Breast epithelium (tissue), 4 donors: ENCODE results near the gene ALDH2. TPM values are rescaled to one million over a fixed set of nuclear protein-coding genes. Genes with fewer than 3 reads are reported as not detected.
"Not testable (repeated sequence)": the region's sequence is repeated elsewhere in the genome, so short reads cannot be mapped to it uniquely, and the experiment has no call there.

ENCODE experiments used
- DNase-seq, 2 donors: peaks; one replicate each; pipeline ENCODE4 v3.0.0-alpha.2; 2019; ENCODE audit warnings: low spot score in 2 of 2
- H3K27ac ChIP-seq, 2 donors: fragments of 200-600 bp; sonication (generic) in 1 of 2; one replicate each; pipeline ENCODE4 v1.5.1; 2016 to 2019; ENCODE audit warnings: mild to moderate bottlenecking in 1 of 2
- H3K27me3 ChIP-seq, 2 donors: fragments of 200-600 bp; sonication (generic) in 1 of 2; one replicate each; pipeline versions ENCODE4 v1.5.1 to v1.6.0; 2017 to 2019; ENCODE audit warnings: control low read depth in 1 of 2, mild to moderate bottlenecking in 1 of 2
- H3K36me3 ChIP-seq: fragments of 200-600 bp; one replicate; pipeline ENCODE4 v1.5.1; 2019
- H3K4me1 ChIP-seq, 2 donors: fragments of 200-600 bp; sonication (generic); one replicate each; pipeline ENCODE4 v1.5.1; 2016 to 2019; ENCODE audit warnings: control low read depth in 1 of 2
- H3K4me3 ChIP-seq, 3 donors: fragments of 200-600 bp; sonication (generic); 1 replicate in 2 of 3; 2 replicates in 1 of 3; pipeline ENCODE4 v1.5.1; 2016 to 2019; ENCODE audit warnings: mild to moderate bottlenecking in 3 of 3, moderate library complexity in 2 of 3
- H3K9me3 ChIP-seq, 2 donors: fragments of 200-600 bp; sonication (generic) in 1 of 2; one replicate each; pipeline ENCODE4 v1.5.1; 2016 to 2019; ENCODE audit warnings: control low read depth in 1 of 2
- CTCF ChIP-seq, 3 donors: fragments of 450-650 bp; IDR thresholded peaks; one replicate each; pipeline ENCODE4 v1.5.1; 2016 to 2017; ENCODE audit warnings: antibody characterized with exemption in 3 of 3, mild to moderate bottlenecking in 3 of 3, moderate library complexity in 3 of 3
- POLR2A ChIP-seq: fragments of 450-650 bp; IDR thresholded peaks from one replicate; pipeline ENCODE4 v1.6.1; 2016; ENCODE audit warnings: antibody characterized with exemption, mild to moderate bottlenecking, moderate library complexity
- POLR2AphosphoS5 ChIP-seq, 3 donors: sonication (generic); formaldehyde crosslinking; IDR thresholded peaks; one replicate each; pipeline ENCODE4 v1.6.1; 2017; ENCODE audit warnings: antibody characterized with exemption in 3 of 3
- intact Hi-C: fragments of 100-400 bp; cut with DNase I; formaldehyde crosslinking; loops from one replicate; pipeline ENCODE4 v1.15.1; 2023; ENCODE audit warnings: low total_unique reads
- total RNA-seq, 3 donors: library from RNA; depleted of rRNA; stranded (reverse); fragments of >200 nt; gene quantifications; one replicate each; pipeline ENCODE4 v1.1.0, GENCODE V29; 2016

Gene ALDH2
- total RNA-seq, 3 donors from 2014 or later: 56.4 to 433 (median 63.4) TPM

DNA sequence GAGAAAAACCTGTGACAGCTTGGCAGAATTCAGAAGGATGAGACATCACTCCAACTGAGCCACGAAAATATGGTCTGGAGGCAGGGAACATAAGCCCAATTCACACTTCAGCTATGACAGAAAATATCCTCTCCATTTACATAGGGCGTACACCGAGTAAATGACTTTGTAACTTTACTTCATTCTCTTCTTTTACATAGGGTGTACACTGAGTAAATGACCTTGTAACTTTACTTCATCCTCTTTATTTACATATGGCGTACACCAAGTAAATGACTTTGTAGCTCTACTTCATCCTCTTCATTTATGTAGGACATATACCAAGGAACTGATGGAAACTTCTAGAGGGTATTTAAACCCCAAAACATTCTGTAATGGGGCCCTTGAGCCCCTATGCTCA, 61.2 kb downstream of the ALDH2 start:
- no peaks in the 10 kb centered on the region for H3K27me3 ChIP-seq
- no peaks in the 10 kb centered on the region for H3K9me3 ChIP-seq
- H3K4me1 ChIP-seq: no peaks in the 10 kb centered on the region
- no peak for DNase-seq
- no peak overlapping the region for H3K4me3 ChIP-seq
- H3K27ac ChIP-seq: no peak overlapping the region
- TF ChIP-seq CTCF (IDR thresholded peaks at IDR 0.05) (no peak), POLR2A (no peak), POLR2AphosphoS5 (IDR thresholded peaks at IDR 0.05) (no peak)
- H3K36me3 ChIP-seq: no peaks in the 10 kb centered on the region
- intact Hi-C loops: no loop called here

GRCh38 chr12:111828338-111828979, 61.7 kb downstream of the ALDH2 start:
- H3K27me3 ChIP-seq: no peaks in the 10 kb centered on the region
- intact Hi-C loops: no loop called here
- no peak for DNase-seq

GRCh38 chr12:111829635-111830034, 62.9 kb downstream of the ALDH2 start:
- H3K27ac ChIP-seq, H3K4me1 ChIP-seq, intact Hi-C loops, H3K27me3 ChIP-seq, H3K9me3 ChIP-seq, H3K36me3 ChIP-seq, DNase-seq, H3K4me3 ChIP-seq: not testable (repeated sequence)

More at GRCh38 chr12:111828338-111828979, 61.7 kb downstream of the ALDH2 start:
- Histone ChIP-seq H3K36me3 (no peaks in the 10 kb centered on the region), H3K27ac (no peak overlapping the region), H3K4me3 (no peak overlapping the region), H3K9me3 (no peaks in the 10 kb centered on the region), H3K4me1 (no peaks in the 10 kb centered on the region)
- TF ChIP-seq CTCF (IDR thresholded peaks at IDR 0.05) (no peak), POLR2AphosphoS5 (IDR thresholded peaks at IDR 0.05) (no peak), POLR2A (no peak)

GRCh38 chr12:111834740-111835386, 68.1 kb downstream of the ALDH2 start:
- H3K4me3 ChIP-seq, H3K9me3 ChIP-seq, H3K4me1 ChIP-seq, H3K36me3 ChIP-seq, H3K27ac ChIP-seq, DNase-seq, intact Hi-C loops, H3K27me3 ChIP-seq: not testable (repeated sequence)

GRCh38 chr12:111835531-111836181, 68.9 kb downstream of the ALDH2 start:
- H3K27ac ChIP-seq, H3K4me3 ChIP-seq, DNase-seq, H3K27me3 ChIP-seq, H3K4me1 ChIP-seq, intact Hi-C loops, H3K36me3 ChIP-seq, H3K9me3 ChIP-seq: not testable (repeated sequence)

GRCh38 chr12:111838353-111838752, 71.6 kb downstream of the ALDH2 start:
- no peak overlapping the region for H3K4me3 ChIP-seq
- DNase-seq: no peak
- intact Hi-C loops: no loop called here
- H3K27ac ChIP-seq: no peak overlapping the region
- TF ChIP-seq CTCF (IDR thresholded peaks at IDR 0.05) (no peak), POLR2A (no peak), POLR2AphosphoS5 (IDR thresholded peaks at IDR 0.05) (no peak)
- no peaks in the 10 kb centered on the region for H3K9me3 ChIP-seq
- no peaks in the 10 kb centered on the region for H3K36me3 ChIP-seq
- peaks cover under 1 to 12% of the 10 kb centered on the region in 2 donors for H3K4me1 ChIP-seq
- H3K27me3 ChIP-seq: no peaks in the 10 kb centered on the region
